Lung (tissue), 12 donors: Measurements from ENCODE around the gene GRIP2. TPM values are rescaled to one million over a fixed set of nuclear protein-coding genes. Genes with fewer than 3 reads are reported as not detected.

Experiments
- ATAC-seq: fragments of 200-7000 bp; cut with Tn5 transposase; one replicate; pipeline ENCODE4 v1.9.1; 2020; ENCODE audit warnings: moderate number of reproducible peaks; ENCODE audit not compliant: insufficient read depth, low FRiP score
- DNase-seq, 3 donors: peaks; one replicate each; pipeline ENCODE4 v3.0.0-alpha.2; 2013 to 2017
- H3K27ac ChIP-seq, 2 donors: one replicate each; pipeline ENCODE4 v1.5.1; 2013; ENCODE audit warnings: mild to moderate bottlenecking in 2 of 2, moderate library complexity in 2 of 2, control low read depth in 1 of 2, inconsistent platforms in 1 of 2, low read depth in 1 of 2, low read length in 1 of 2
- H3K27me3 ChIP-seq, 3 donors: one replicate each; pipeline ENCODE4 v1.5.1; 2013; ENCODE audit warnings: low read length in 2 of 3; ENCODE audit not compliant: control insufficient read depth in 3 of 3, insufficient read depth in 3 of 3
- H3K36me3 ChIP-seq, 4 donors: one replicate each; pipeline ENCODE4 v1.5.1; 2013; ENCODE audit warnings: low read length in 4 of 4, mild to moderate bottlenecking in 1 of 4, moderate library complexity in 1 of 4; ENCODE audit not compliant: control insufficient read depth in 4 of 4, insufficient read depth in 4 of 4
- H3K4me1 ChIP-seq, 5 donors: one replicate each; pipeline ENCODE4 v1.5.1; 2013; ENCODE audit warnings: low read length in 5 of 5, mild to moderate bottlenecking in 2 of 5, moderate library complexity in 1 of 5; ENCODE audit not compliant: control insufficient read depth in 5 of 5, insufficient read depth in 5 of 5
- H3K4me3 ChIP-seq: one replicate; pipeline ENCODE4 v1.5.1; 2013; ENCODE audit warnings: mild to moderate bottlenecking, control low read depth, moderate library complexity
- H3K9ac ChIP-seq, 2 donors: one replicate each; pipeline ENCODE4 v1.5.1; 2013; ENCODE audit warnings: low read length in 2 of 2, control low read depth in 1 of 2; ENCODE audit not compliant: insufficient read depth in 1 of 2
- H3K9me3 ChIP-seq, 4 donors: one replicate each; pipeline ENCODE4 v1.5.1; 2013; ENCODE audit warnings: low read length in 3 of 4, mild to moderate bottlenecking in 1 of 4, moderate library complexity in 1 of 4; ENCODE audit not compliant: control insufficient read depth in 4 of 4, insufficient read depth in 3 of 4
- WGBS, 2 donors: extraction: QIAGEN DNeasy Blood & Tissue Kit; methylation state at CpG; one replicate each; pipeline ENCODE4 v1.1.7; 2013; 5-methylcytosine and 5-hydroxymethylcytosine counted together
- polyA plus RNA-seq, 2 donors: library from polyadenylated mRNA; stranded (reverse); fragments of 200-250 nt; gene quantifications; one replicate each; pipeline ENCODE4 v1.2.1, GENCODE V29; 2013
- total RNA-seq, 2 donors: library from RNA; depleted of rRNA in 1 of 2; stranded (reverse); fragments of >200 nt in 1 of 2; gene quantifications; one replicate each; pipeline ENCODE4 v1.2.1, GENCODE V29; 2014 to 2021
- TF ChIP-seq, protein P1 (sequence below): IDR thresholded peaks from 2 replicates; pipeline ENCODE4 v1.5.1; 2012; ENCODE audit warnings: mild to moderate bottlenecking; ENCODE audit errors: control extremely low read depth, extremely low read depth
- donor health status: control.
- donor health status: control.
- donor health status: Bipolar disorder and iron deficiency.
- donor health status: healthy.
- donor health status: DM: yes; HTN: yes; CAD: no.

GRIP2 gene
- total and polyA plus RNA-seq, 4 donors = 0.05 to 1.2 (median 0.64) TPM

DNA sequence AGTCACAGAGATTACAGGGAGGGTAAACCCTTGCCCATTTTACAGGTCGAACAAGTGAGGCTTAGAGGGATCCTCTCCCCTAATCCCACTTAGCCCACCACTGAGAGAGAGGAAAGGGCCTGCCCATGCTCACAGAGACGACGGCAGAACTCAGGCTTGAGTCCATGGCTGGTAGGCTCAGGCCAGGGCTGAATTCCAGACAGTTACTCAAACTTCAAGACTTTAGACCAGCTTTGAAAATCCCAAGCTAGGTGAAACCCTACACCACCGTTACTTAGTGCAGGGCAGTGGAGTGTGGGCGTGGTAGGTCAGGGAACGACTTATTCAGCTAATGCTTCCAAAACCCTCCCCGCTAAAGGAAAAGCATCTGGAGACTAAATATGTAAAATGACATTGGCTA lies 16.4 kb downstream of the GRIP2 start:
- TF ChIP-seq, protein P1, sequence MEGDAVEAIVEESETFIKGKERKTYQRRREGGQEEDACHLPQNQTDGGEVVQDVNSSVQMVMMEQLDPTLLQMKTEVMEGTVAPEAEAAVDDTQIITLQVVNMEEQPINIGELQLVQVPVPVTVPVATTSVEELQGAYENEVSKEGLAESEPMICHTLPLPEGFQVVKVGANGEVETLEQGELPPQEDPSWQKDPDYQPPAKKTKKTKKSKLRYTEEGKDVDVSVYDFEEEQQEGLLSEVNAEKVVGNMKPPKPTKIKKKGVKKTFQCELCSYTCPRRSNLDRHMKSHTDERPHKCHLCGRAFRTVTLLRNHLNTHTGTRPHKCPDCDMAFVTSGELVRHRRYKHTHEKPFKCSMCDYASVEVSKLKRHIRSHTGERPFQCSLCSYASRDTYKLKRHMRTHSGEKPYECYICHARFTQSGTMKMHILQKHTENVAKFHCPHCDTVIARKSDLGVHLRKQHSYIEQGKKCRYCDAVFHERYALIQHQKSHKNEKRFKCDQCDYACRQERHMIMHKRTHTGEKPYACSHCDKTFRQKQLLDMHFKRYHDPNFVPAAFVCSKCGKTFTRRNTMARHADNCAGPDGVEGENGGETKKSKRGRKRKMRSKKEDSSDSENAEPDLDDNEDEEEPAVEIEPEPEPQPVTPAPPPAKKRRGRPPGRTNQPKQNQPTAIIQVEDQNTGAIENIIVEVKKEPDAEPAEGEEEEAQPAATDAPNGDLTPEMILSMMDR = no peak
- Histone ChIP-seq H3K9ac (no peak overlapping the region), H3K4me1 (peaks cover 0 to 3% (median 0%) of the 10 kb centered on the region in 5 donors), H3K27me3 (no peaks in the 10 kb centered on the region), H3K27ac (peak overlapping the region in 1 of 2 donors; percentile 85), H3K36me3 (no peaks in the 10 kb centered on the region), H3K4me3 (no peak overlapping the region), H3K9me3 (no peaks in the 10 kb centered on the region)
- ATAC-seq = no peak
- DNase-seq = peak in 1 of 3 donors; percentile 2
- 69 to 70% methylated on average over 7 of the region's 7 CpGs for WGBS, 2 donors

DNA sequence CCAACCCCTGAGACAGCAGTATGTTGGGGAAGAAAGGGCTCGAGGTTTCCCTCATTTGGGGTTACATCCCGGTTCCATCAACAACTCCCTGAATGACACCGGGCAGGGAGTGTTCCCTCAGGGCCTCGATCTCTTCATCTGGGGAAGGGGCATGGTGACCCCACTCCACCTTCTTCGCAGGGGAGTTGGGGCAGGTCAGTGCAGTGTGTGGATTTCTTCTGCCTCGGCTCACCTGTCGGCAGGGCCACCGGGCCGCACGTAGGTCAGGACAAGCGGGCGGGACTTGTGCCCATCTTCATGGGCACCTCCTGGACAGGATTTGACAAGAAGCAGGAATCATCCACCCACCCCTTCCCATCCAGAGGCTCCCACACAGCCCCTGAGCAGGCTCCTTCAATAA lies 17.4 kb downstream of the GRIP2 start:
- TF ChIP-seq, protein P1 = no peak
- no peaks in the 10 kb centered on the region for H3K9me3 ChIP-seq
- ATAC-seq (no peak), DNase-seq (peak in 1 of 3 donors; percentile 6)
- H3K9ac ChIP-seq = no peak overlapping the region
- no peak overlapping the region for H3K4me3 ChIP-seq
- H3K4me1 ChIP-seq = peaks cover 0 to 3% (median 0%) of the 10 kb centered on the region in 5 donors
- WGBS, 2 donors = 95 to 96% methylated on average over 12 of the region's 12 CpGs
- H3K36me3 ChIP-seq = no peaks in the 10 kb centered on the region
- no peaks in the 10 kb centered on the region for H3K27me3 ChIP-seq
- peak overlapping the region in 1 of 2 donors; percentile 85 for H3K27ac ChIP-seq

DNA sequence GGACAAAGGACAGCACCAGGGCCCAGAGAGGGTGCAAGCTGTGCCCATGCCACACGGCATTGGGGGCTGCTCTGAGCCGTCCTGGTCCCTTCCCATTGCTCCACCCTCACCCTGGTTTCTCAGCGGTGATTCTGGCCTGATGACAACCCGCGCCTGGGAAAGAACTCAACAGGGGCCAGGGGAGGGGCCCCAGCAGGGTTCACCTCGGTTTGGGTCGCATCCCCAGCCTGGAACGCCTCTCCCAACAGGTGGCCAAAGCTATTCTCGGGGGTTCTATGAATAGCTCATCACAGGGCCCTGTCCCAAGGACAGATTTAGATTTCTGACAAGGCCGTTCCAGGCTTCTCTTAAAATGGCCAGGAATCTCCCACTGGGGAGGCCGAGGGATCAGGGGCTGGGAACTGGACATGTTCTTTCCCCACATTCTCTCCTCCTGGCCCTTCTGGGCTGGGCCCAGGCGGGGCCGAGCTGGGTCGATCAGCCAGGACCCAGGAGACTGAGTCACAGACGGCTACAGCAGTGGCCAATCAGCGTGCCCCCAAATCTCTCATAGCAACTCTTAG lies 17.9 kb downstream of the GRIP2 start:
- Histone ChIP-seq H3K27ac (peak overlapping the region in 1 of 2 donors; percentile 85), H3K27me3 (no peaks in the 10 kb centered on the region), H3K9ac (no peak overlapping the region), H3K9me3 (no peaks in the 10 kb centered on the region), H3K36me3 (no peaks in the 10 kb centered on the region), H3K4me1 (peaks cover 0 to 3% (median 0%) of the 10 kb centered on the region in 5 donors), H3K4me3 (no peak overlapping the region)
- DNase-seq = peak in 1 of 3 donors; percentile 6
- WGBS, 2 donors = 77 to 81% methylated on average over 16 of the region's 16 CpGs
- ATAC-seq = no peak
- TF ChIP-seq, protein P1 = no peak

DNA sequence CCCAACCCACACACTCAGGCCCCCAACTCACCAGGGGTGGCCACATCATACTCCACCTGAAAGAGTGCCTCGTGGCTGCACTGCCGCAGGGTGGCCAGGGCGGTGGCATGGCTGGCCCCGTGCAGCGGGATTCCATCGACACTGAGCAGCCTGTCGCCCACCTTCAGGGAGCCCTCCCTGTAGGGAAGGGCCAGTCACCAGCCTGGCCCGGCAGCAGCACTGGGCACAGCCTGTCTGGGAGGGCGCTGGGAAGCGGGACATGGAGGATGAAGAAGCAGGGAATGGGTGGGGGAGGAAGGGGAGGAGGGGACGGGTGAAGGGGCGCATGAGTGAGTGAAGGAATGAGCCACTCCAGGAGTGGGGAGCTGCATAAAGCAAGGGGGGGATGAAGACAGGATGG lies 18.5 kb downstream of the GRIP2 start:
- Histone ChIP-seq H3K9ac (no peak overlapping the region), H3K36me3 (no peaks in the 10 kb centered on the region), H3K4me1 (peaks cover 0 to 3% (median 0%) of the 10 kb centered on the region in 5 donors), H3K9me3 (no peaks in the 10 kb centered on the region), H3K27me3 (no peaks in the 10 kb centered on the region), H3K27ac (peak overlapping the region in 1 of 2 donors; percentile 85), H3K4me3 (no peak overlapping the region)
- DNase-seq (peak in 1 of 3 donors; percentile 10), ATAC-seq (no peak)
- TF ChIP-seq, protein P1 = no peak
- 83 to 88% methylated on average over 12 of the region's 12 CpGs for WGBS, 2 donors
